H54 (cell line): ENCODE data around the gene NOTCH3.

Experiments
- DNase-seq: peaks from one replicate; pipeline ENCODE4 v3.0.0; 2011; ENCODE audit warnings: low spot score, mixed read lengths; ENCODE audit not compliant: insufficient read length
- FAIRE-seq: peaks from 3 replicates; lab custom pipeline; 2011; peaks lifted over from hg19 to GRCh38; lab: Jason Lieb, UNC
- POLR2A ChIP-seq: IDR thresholded peaks from 2 replicates; pipeline ENCODE4 v1.6.1; 2011; ENCODE audit warnings: low read depth, mild to moderate bottlenecking, low read length

Gene NOTCH3

DNA sequence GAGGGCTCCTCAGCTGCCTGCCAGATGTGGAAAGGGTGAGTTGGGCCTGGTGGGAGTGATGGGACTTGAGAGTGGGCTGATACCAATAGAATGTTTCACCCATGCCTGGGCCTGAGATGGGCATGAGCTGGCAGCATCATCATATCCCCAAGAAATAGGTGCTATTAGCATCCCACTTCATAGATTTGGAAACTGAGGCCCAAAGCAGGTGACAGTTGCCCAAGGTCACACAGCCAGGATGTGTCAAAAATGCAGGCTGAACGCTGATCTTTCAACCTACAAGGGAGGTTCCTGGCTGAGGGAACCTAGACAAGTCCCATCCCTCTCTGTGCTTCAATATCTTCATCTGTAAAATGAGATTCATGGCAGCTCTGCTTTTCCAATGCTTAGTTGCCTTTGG lies 89.0 kb downstream of the NOTCH3 start:
- no peak for TF ChIP-seq POLR2A

GRCh38 chr19:15110418-15110815 lies 90.4 kb downstream of the NOTCH3 start:
- no peak for DNase-seq
- TF ChIP-seq POLR2A: no peak
- no peak for FAIRE-seq

More for the DNA sequence above, 89.0 kb downstream of the NOTCH3 start:
- FAIRE-seq: no peak
- no peak for DNase-seq

GRCh38 chr19:15109768-15110417 lies 90.9 kb downstream of the NOTCH3 start:
- FAIRE-seq (no peak), DNase-seq (no peak)
- no peak for TF ChIP-seq POLR2A
